Measurements from ENCODE around the gene THAP12.

GRCh38 chr11:76391021-76391420 is 10.1 kb upstream of the THAP12 start:
- TF ChIP-seq CTCF (IDR thresholded peaks at IDR 0.05; ENCODE audit: extremely low read depth in 1 of 2, insufficient read depth in 1 of 2, low read depth in 1 of 2, low read length in 2 of 2) (no peak), POLR2AphosphoS5 (IDR thresholded peaks at IDR 0.05; ENCODE audit: insufficient read depth, low read depth, low read length) (no peak), EZH2 (IDR thresholded peaks at IDR 0.05; ENCODE audit: borderline replicate concordance, low read depth, low read length, severe bottlenecking) (no peak), POLR2A (IDR thresholded peaks at IDR 0.05; ENCODE audit: low read depth, low read length) (no peak), JUN (IDR thresholded peaks at IDR 0.05; ENCODE audit: borderline replicate concordance, insufficient read depth, insufficient read length, low read depth) (no peak), GATA2 (IDR thresholded peaks at IDR 0.05; ENCODE audit: insufficient read depth, insufficient read length, low read depth, low read length) (no peak)

Data from endothelial cell of umbilical vein (primary cell).